HepG2 (cell line): ENCODE results near the gene ATP8B2. TPM values are rescaled to one million over a fixed set of nuclear protein-coding genes. Genes with fewer than 3 reads are reported as not detected.

Experiments
- CBFB ChIP-seq: sonication (generic); formaldehyde crosslinking; IDR thresholded peaks from 2 replicates; pipeline ENCODE4 v1.4.0; 2020; ENCODE audit warnings: missing genetic modification reagents
- CBX5 ChIP-seq: sonication (generic); formaldehyde crosslinking; IDR thresholded peaks from 2 replicates; pipeline ENCODE4 v1.4.0; 2020; ENCODE audit warnings: missing genetic modification reagents, borderline replicate concordance
- GTF3A ChIP-seq: sonication (generic); formaldehyde crosslinking; conservative IDR thresholded peaks from 2 replicates; pipeline ENCODE4 v1.4.0; 2020; ENCODE audit warnings: mild to moderate bottlenecking, missing genetic modification reagents
- LRRFIP1 ChIP-seq: sonication (generic); formaldehyde crosslinking; conservative IDR thresholded peaks from 2 replicates; pipeline ENCODE4 v1.4.0; 2020; ENCODE audit warnings: missing genetic modification reagents
- SCMH1 ChIP-seq: sonication (generic); formaldehyde crosslinking; IDR thresholded peaks from 2 replicates; pipeline ENCODE4 v1.9.0; 2021; ENCODE audit warnings: missing genetic modification reagents, mild to moderate bottlenecking, borderline replicate concordance
- ZFP90 ChIP-seq: sonication (generic); formaldehyde crosslinking; IDR thresholded peaks from 2 replicates; pipeline ENCODE4 v1.8.0; 2022; ENCODE audit warnings: missing genetic modification reagents, mild to moderate bottlenecking, inconsistent platforms, borderline replicate concordance
- ZNF180 ChIP-seq: sonication (generic); formaldehyde crosslinking; IDR thresholded peaks from 2 replicates; pipeline ENCODE4 v1.4.0; 2020; ENCODE audit warnings: low read depth, missing genetic modification reagents, borderline replicate concordance
- ZNF383 ChIP-seq: sonication (generic); formaldehyde crosslinking; IDR thresholded peaks from 2 replicates; pipeline ENCODE4 v1.4.0; 2020; ENCODE audit warnings: missing genetic modification reagents, mild to moderate bottlenecking, borderline replicate concordance
- polyA plus RNA-seq, 8 experiments: library from polyadenylated mRNA; depleted of rRNA in 3 of 8; stranded (reverse) in 7 of 8; unstranded in 1 of 8; fragments of >200 nt; fragmentation: Illumina TruSeq in 4 of 8; extraction: Trizol in 4 of 8; gene quantifications; 2 replicates each; pipeline versions ENCODE4 v1.2.1 to v1.2.3, GENCODE V29; 2011 to 2016; ENCODE audit warnings: low read depth in 4 of 8, missing spikeins in 1 of 8, mixed read lengths in 1 of 8; ENCODE audit not compliant: insufficient read depth in 1 of 8
- total RNA-seq, 5 experiments: library from RNA; depleted of rRNA; stranded (reverse); fragments of >200 nt; fragmentation: Illumina TruSeq; extraction: Trizol; gene quantifications; 2 replicates each; pipeline ENCODE4 v1.2.3, GENCODE V29; 2016; ENCODE audit warnings: low read depth in 1 of 5

The ATP8B2 gene
- total and polyA plus RNA-seq, 2 of the 13 experiments (the other 11 are each of a cell fraction or from before 2014, with no cell fraction given): 20.4 to 39.3 TPM

- no peak; the same call in 1 of the 2 replicates for TF ChIP-seq ZNF383
- no peak; the same call in 1 of the 2 replicates for TF ChIP-seq CBX5 (CRISPR knock-in tag)
- no peak for TF ChIP-seq GTF3A
- TF ChIP-seq SCMH1 (CRISPR knock-in tag): no peak
- TF ChIP-seq LRRFIP1: no peak
- TF ChIP-seq ZFP90 (CRISPR knock-in tag): 0 out of 2 replicates have a peak, but pooled peaks have one; percentile 52
- TF ChIP-seq CBFB (CRISPR knock-in tag): no peak
- TF ChIP-seq ZNF180 (CRISPR knock-in tag): no peak
Measured at GRCh38 chr1:154334079-154335024, 9.0 kb downstream of the ATP8B2 start (continued).
